B cell (primary cell): ENCODE results near the gene ZNF730.

Source experiments
- CTCF ChIP-seq: fragments of 200-600 bp; IDR thresholded peaks from one replicate; pipeline ENCODE4 v1.8.0; 2022; ENCODE audit warnings: antibody characterized with exemption, mild to moderate bottlenecking
- EZH2 ChIP-seq: IDR thresholded peaks from 2 replicates; pipeline ENCODE4 v1.6.1; 2012; ENCODE audit warnings: borderline replicate concordance, low read depth, mild to moderate bottlenecking, moderate library complexity, low read length; ENCODE audit not compliant: insufficient read depth, poor library complexity, severe bottlenecking

DNA sequence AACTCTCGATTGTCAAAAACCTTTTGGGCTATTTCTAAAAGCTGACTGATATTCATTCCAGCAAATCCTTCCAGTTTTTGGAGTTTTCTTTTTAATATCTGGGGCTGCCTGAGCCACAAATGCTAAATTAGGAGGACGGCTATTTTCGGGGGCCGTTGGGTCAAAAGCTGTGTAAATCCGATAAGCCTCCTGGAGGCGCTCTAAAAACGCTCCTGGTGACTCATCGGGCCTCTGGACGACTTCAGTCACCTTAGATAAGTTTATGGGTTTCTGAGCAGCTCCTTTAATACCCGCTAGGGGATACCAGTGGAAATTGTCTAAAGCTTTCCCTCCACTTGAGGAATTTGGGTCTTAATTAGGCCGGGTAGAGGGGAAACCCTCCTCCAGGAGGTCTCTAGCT, 66.4 kb downstream of the ZNF730 start:
- TF ChIP-seq CTCF (no peak), EZH2 (no peak)
